VCaP (cell line): Measurements from ENCODE around the gene CLTRN.
A peak's percentile ranks its signal among the peaks of the same experiment; 100 is the strongest.

Experiments
- H3K27ac ChIP-seq: fragments of 450-650 bp; 2 replicates; pipeline ENCODE4 v1.5.1; 2017
- CTCF ChIP-seq: fragments of 450-650 bp; conservative IDR thresholded peaks from 2 replicates; pipeline ENCODE4 v1.5.1; 2017; ENCODE audit warnings: mild to moderate bottlenecking, moderate library complexity

Gene CLTRN

GRCh38 chrX:15646031-15646430 is 18.6 kb downstream of the CLTRN start:
- no peak for TF ChIP-seq CTCF
- H3K27ac ChIP-seq, result no peak overlapping the region

GRCh38 chrX:15645266-15645665 is 19.3 kb downstream of the CLTRN start:
- TF ChIP-seq CTCF, result no peak
- no peak overlapping the region for H3K27ac ChIP-seq

GRCh38 chrX:15644560-15644872 is 20.1 kb downstream of the CLTRN start:
- no peak overlapping the region for H3K27ac ChIP-seq
- no peak for TF ChIP-seq CTCF

- no peak overlapping the region for H3K27ac ChIP-seq
- no peak for TF ChIP-seq CTCF
Measured at GRCh38 chrX:15643786-15644559, 20.6 kb downstream of the CLTRN start.

GRCh38 chrX:15631637-15632036 is 33.0 kb downstream of the CLTRN start:
- no peak overlapping the region for H3K27ac ChIP-seq
- TF ChIP-seq CTCF, result no peak

- H3K27ac ChIP-seq, result peak overlapping the region; percentile 38
- no peak for TF ChIP-seq CTCF
Measured at GRCh38 chrX:15623054-15623453, 41.6 kb downstream of the CLTRN start.

GRCh38 chrX:15619053-15619755 is 45.4 kb downstream of the CLTRN start:
- TF ChIP-seq CTCF, result no peak
- no peak overlapping the region for H3K27ac ChIP-seq
